BE2C (cell line): ENCODE data around the gene MECR.

ENCODE experiments used
- DNase-seq: peaks from one replicate; pipeline ENCODE4 v3.0.0-alpha.2; 2020
- H3K27me3 ChIP-seq: fragments of 250-450 bp; sonication (Bioruptor Pico); 2 replicates; pipeline ENCODE4 v1.5.1; 2020; ENCODE audit warnings: mild to moderate bottlenecking
- H3K36me3 ChIP-seq: fragments of 250-450 bp; sonication (Bioruptor Pico); 2 replicates; pipeline ENCODE4 v1.5.1; 2020; ENCODE audit warnings: mild to moderate bottlenecking
- H3K4me1 ChIP-seq: fragments of 250-450 bp; sonication (Bioruptor Pico); 2 replicates; pipeline ENCODE4 v1.5.1; 2020
- H3K4me3 ChIP-seq: 2 replicates; pipeline ENCODE4 v1.5.1; 2011; ENCODE audit warnings: low read depth, low read length
- H3K9me3 ChIP-seq: fragments of 250-450 bp; sonication (Bioruptor Pico); 2 replicates; pipeline ENCODE4 v1.5.1; 2020
- CTCF ChIP-seq: IDR thresholded peaks from 2 replicates; pipeline ENCODE4 v1.5.1; 2012; ENCODE audit warnings: mild to moderate bottlenecking, low read depth, low read length

The MECR gene

GRCh38 chr1:29240400-29240837 lies 9.7 kb upstream of the MECR start:
- H3K4me1 ChIP-seq = peaks cover 3% of the 10 kb centered on the region; the same call in 1 of the 2 replicates
- no peaks in the 10 kb centered on the region for H3K36me3 ChIP-seq
- H3K9me3 ChIP-seq = no peaks in the 10 kb centered on the region
- no peak overlapping the region for H3K4me3 ChIP-seq
- H3K27me3 ChIP-seq = no peaks in the 10 kb centered on the region
- peak; percentile 19; the same call in 1 of the 2 replicates for TF ChIP-seq CTCF
- DNase-seq = peak; percentile 15

GRCh38 chr1:29239142-29239541 lies 8.4 kb upstream of the MECR start:
- TF ChIP-seq CTCF = no peak
- H3K36me3 ChIP-seq = no peaks in the 10 kb centered on the region
- H3K4me1 ChIP-seq = peaks cover 3% of the 10 kb centered on the region; the same call in 1 of the 2 replicates
- H3K9me3 ChIP-seq = no peaks in the 10 kb centered on the region
- no peaks in the 10 kb centered on the region for H3K27me3 ChIP-seq
- H3K4me3 ChIP-seq = peak overlapping the region; percentile 65
- DNase-seq = no peak

GRCh38 chr1:29238620-29239002 lies 7.9 kb upstream of the MECR start:
- TF ChIP-seq CTCF = no peak
- H3K36me3 ChIP-seq = no peaks in the 10 kb centered on the region
- peaks cover 3% of the 10 kb centered on the region; the same call in 1 of the 2 replicates for H3K4me1 ChIP-seq
- H3K9me3 ChIP-seq = no peaks in the 10 kb centered on the region
- H3K4me3 ChIP-seq = peak overlapping the region; percentile 65
- no peak for DNase-seq
- H3K27me3 ChIP-seq = no peaks in the 10 kb centered on the region

- DNase-seq = peak; percentile 39
- H3K4me1 ChIP-seq = peaks cover 3% of the 10 kb centered on the region; the same call in 1 of the 2 replicates
- H3K9me3 ChIP-seq = no peaks in the 10 kb centered on the region
- peak overlapping the region; percentile 65 for H3K4me3 ChIP-seq
- no peaks in the 10 kb centered on the region for H3K36me3 ChIP-seq
- no peaks in the 10 kb centered on the region for H3K27me3 ChIP-seq
- TF ChIP-seq CTCF = no peak
Measured at GRCh38 chr1:29237852-29238619, 7.3 kb upstream of the MECR start.

GRCh38 chr1:29237129-29237821 lies 6.5 kb upstream of the MECR start:
- peaks cover 3% of the 10 kb centered on the region; the same call in 1 of the 2 replicates for H3K4me1 ChIP-seq
- H3K4me3 ChIP-seq = peak overlapping the region; percentile 90
- no peak for TF ChIP-seq CTCF
- no peaks in the 10 kb centered on the region for H3K36me3 ChIP-seq
- DNase-seq = peak; percentile 40
- H3K27me3 ChIP-seq = no peaks in the 10 kb centered on the region
- H3K9me3 ChIP-seq = no peaks in the 10 kb centered on the region
